GM21381 (cell line): Measurements from ENCODE around the gene GLS.
"Not testable (repeated sequence)": the region's sequence is repeated elsewhere in the genome, so short reads cannot be mapped to it uniquely, and the experiment has no call there.

Experiments
- ATAC-seq: cut with Tn5 transposase; IDR thresholded peaks from one replicate; pipeline ENCODE4 v1.9.1; 2021; ENCODE audit warnings: mild to moderate bottlenecking, moderate library complexity; ENCODE audit not compliant: unreplicated experiment

Gene GLS

DNA sequence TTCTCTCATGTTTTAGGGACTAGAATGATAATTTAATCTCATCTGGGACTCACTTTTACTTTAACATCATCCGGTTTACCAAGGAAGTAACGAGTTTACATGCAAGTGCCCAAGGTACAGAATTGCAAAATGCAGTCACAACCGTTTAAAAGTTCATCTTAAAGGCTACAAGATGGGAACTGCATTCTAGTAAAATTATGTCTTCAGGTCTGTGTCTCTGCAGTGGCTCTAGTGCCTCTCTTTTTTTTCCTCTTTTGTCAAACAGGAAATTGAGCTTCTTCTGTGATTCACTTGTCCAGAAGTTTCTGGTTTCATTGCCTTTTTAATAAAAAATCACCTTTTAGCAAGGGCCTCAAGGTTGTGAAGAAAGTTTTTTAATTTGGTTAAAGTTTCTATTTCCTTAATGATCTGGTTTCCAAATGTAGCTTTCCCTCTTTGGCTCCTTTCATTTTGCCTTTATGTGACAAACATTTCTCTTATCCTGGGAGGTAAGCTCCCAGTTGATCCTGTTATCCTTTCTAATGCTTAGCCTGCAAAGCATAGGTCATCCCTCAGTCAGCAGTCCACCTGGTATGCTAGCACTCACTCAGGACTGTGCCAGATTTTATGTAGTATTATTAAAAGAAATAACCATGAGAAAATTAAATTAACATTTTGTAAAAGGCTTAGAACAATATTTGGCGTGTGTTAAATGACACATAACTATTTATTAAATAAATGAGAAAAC lies 2.4 kb downstream of the GLS start:
- no peak for ATAC-seq

- not testable (repeated sequence) for ATAC-seq
Observed at GRCh38 chr2:190885844-190886243, 5.2 kb downstream of the GLS start.

- peak; percentile 65 for ATAC-seq
Observed at GRCh38 chr2:190887089-190887488, 6.5 kb downstream of the GLS start.

DNA sequence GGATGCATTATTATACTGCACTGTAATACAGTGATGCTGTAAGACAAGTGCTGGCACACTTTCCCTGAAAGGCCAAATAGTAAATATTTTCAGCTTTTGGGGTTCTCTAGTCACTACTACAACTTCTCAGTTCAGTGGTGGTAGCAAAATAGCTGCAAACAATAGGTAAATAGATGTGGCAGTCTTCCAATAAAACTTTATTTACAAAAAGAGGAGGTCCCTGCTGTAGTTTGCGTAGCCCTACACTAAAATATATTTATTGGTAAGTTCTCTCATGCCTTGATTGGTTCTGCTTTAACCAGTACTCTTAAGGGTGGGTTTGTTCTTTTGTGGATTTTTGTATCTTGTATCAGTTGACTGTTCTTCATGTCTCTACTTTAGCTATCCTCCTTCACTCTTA lies 7.8 kb downstream of the GLS start:
- no peak for ATAC-seq

DNA sequence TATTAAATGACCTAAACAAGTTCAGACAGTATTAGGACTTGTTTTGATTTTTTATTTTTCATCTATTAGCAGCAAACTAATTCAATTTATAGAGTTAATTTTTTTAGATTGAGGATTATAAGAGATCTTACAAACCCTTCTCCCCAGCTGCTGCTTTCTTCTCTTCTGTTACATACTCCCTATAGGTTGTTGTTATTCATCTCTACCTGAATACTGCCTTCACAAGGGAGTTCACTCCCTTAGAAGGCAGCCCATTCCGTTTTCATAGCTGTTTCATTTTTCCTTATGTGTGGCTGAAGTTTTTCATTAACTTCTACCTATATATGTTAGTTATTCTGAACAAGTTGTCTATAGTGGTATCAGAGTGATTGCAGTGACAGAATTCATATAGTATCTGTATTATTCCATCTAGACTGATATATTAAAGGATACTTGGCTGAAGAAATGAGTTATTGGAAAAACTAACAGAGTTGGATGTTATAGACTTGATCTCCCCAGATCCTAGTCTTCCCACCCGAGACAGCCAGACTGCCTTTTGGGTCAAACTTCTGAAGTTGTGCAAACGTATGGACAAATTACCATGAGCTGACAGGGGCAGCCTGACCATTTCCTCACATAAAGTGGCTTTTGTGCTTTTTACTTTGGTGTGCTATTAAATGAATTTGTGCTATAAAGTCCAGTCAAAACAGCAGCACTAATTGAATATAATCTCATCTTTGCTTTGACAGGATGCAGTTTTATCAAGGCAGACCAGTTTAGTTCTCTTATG lies 8.7 kb downstream of the GLS start:
- no peak for ATAC-seq

DNA sequence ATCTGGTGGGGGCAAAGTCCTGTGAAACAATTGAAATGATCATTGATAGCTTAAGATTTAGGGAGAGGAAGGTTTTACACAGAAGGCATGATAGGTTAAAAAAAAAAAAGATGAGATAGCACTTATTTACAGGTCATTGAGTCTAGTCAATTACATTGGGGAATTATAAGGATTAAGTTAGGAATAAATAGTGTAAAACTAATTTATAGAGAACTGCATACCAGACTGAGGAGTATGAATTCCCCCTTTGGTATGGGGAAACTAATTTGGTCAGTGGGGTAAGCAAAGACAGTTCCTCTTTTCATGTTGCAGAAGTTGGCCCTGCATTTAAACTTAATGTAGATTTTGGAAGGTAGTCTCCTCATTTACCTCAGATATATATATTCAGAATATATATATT lies 10.8 kb downstream of the GLS start:
- no peak for ATAC-seq

GRCh38 chr2:190891889-190892288 lies 11.3 kb downstream of the GLS start:
- no peak for ATAC-seq

- ATAC-seq, result no peak
Observed at GRCh38 chr2:190893157-190893556, 12.5 kb downstream of the GLS start.

GRCh38 chr2:190896477-190896876 lies 15.9 kb downstream of the GLS start:
- ATAC-seq, result no peak

DNA sequence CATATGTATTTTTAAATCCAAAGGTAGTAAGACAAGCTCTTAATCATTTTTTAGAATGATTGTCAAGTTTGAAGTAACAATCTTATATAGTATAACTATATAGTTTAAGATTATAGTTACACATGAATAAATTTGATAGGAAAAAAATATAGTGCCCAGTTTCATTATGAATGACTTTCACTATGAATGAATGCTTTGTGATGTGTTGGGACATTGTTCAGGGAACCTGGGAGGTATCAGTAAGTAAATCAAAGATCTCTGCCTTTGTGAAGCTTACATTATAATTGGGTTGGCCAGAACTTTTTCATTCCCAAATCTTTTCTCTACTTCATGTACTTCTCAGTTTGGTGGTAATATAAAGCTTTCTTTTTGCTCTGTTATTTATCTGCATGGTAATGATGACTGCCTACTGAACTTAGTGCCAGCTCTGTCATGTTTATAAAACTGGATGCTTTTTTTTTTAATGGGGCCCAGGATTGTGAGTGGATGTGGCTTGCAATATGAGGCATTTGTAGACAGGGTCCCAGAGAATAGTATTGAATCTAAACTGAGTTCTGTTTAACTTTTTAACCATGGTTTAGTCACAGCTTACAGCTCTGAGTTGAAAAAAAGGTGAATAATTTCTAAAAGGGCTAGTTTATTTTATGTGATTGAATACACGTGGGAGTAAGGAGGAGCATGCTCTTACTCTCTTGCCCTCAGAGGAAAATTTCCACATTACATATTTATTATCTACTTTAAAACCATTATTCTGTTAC lies 23.3 kb downstream of the GLS start:
- ATAC-seq, result no peak

GRCh38 chr2:190904640-190905261 lies 24.1 kb downstream of the GLS start:
- no peak for ATAC-seq

DNA sequence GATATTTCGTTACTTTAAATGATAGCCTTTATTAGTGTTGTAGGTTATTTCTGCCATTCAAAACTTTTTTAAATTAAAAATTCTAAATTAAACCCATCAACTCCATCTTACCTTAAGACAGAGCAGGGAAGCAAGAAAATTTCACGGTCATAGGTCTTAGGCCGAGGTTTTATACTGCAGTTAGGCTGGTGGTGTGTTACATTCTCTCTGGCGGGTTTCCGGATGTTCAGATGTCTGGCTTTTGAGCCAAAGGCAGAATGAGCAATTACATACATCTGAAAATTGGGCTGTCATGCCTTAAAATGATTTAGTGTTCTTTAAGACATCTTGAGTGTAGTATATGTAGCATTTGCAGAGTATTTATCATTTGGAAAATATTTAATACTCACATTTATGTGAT lies 27.9 kb downstream of the GLS start:
- ATAC-seq, result no peak

DNA sequence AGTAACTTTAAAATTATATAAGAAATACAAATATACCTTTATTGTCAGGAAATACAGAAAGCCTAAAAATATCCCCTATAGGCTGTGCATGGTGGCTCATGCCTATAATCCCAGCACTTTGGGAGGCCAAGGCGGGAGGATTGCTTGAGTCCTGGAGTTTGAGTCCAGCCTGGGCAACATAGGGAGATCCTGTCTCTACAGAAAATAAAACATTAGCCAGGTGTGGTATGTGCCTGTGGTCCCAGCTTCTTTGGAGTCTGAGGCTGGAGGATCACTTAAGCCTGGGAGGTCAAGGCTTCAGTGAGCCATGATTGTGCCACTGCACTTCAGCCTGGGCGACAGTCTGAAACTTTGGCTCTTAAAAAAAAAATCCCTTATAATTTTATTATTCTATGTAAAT lies 29.1 kb downstream of the GLS start:
- ATAC-seq, result no peak

GRCh38 chr2:190910341-190911136 lies 29.9 kb downstream of the GLS start:
- no peak for ATAC-seq

DNA sequence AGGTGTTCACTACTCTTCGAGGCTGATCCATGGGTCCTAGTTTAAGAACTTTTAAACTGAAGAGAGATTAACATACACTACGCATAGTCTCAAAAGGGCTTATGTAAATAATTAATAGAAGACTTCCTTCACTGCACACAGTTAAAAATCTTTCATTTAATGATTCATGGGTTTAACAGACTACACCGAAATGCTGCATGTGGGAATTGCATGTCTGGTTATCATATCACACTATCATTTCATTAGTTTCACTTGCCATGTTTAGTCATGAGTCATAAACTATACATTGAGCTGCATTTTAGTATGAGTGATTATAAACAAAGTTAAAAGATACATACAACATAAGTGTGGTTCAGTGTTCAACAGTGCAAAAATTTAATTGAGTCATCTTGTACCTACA lies 31.2 kb downstream of the GLS start:
- ATAC-seq, result peak; percentile 85

DNA sequence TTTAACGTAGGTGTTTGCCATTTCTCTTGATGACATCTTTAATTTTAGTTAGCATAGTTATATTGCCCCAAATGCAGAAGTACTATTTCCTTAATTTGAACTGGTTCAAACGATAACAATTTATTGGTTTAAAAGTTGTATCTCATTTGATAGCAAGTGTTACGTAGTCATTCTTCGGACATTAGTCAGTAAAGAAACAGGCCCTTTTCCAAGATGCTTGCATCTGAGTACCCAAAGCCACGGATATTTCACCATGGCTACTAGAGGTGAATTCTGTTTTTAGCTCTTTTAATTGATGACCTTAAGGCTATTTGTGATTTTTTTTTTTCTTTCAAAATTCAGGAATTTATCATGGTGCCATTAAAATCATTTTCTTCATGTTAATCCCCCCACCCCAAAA lies 32.1 kb downstream of the GLS start:
- ATAC-seq, result no peak

- no peak for ATAC-seq
Observed at GRCh38 chr2:190913725-190914124, 33.1 kb downstream of the GLS start.

- no peak for ATAC-seq
Observed at GRCh38 chr2:190916829-190917228, 36.2 kb downstream of the GLS start.

- ATAC-seq, result no peak
Observed at GRCh38 chr2:190920085-190920484, 39.5 kb downstream of the GLS start.

DNA sequence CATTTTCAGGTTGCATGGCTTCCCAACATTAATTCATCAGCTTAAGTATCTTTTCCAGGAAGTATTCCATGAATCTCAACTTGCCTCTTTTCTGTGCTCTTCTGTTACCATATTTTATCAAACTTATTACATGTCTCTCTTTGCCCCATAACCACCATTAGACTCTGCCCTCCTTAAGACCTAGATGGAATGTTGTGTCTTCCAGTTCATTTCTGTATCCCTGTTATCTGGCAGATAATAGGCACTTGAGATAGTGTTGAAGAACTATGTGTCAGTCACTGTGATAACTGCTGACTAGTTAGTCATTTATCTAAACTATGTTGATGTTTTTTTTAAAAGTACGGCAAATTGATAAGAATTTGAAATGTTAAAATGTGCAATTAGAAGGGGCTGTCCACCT lies 41.8 kb downstream of the GLS start:
- no peak for ATAC-seq

- ATAC-seq, result no peak
Observed at GRCh38 chr2:190927301-190927700, 46.7 kb downstream of the GLS start.
